ENCODE measurements around the gene UBE2F. TPM values are rescaled to one million over a fixed set of nuclear protein-coding genes. Genes with fewer than 3 reads are reported as not detected.

The UBE2F gene
- total RNA-seq, 1 experiment from 2014 or later: 62.1 TPM

DNA sequence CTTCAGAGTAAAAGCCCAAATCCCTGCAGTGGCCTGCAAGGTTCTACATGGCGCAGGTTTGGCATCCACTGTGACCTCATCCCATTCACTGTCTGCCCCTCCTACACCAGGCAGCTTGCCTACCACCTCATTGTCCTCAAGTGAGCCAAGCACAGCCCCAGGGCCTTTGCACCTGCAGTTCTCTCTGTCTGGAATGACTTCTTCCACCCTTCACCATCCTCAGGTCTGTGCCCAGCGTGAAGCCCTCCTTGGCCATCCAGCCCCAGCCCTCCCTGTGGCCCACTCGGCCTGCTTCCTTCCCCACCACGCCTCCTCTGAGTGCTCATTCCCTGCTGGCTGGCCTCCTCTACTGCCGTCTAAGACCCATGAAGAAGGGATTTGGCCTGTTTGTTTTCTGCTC is 32.6 kb upstream of the UBE2F start:
- WGBS (ENCODE audit: extremely low coverage, insufficient read length, low lambda C conversion rate): no CpG with 5 or more reads among the region's 5 CpGs
- no peak for DNase-seq

More for the DNA sequence above, 32.6 kb upstream of the UBE2F start:
- Histone ChIP-seq H4K91ac (ENCODE audit: insufficient read length, low read depth, low read length) (no peak overlapping the region), H3K23ac (ENCODE audit: insufficient read length, low read depth, low read length) (no peak overlapping the region), H2BK5ac (ENCODE audit: insufficient read length, low read length) (no peak overlapping the region), H4K20me1 (ENCODE audit: control insufficient read depth, insufficient read depth, insufficient read length) (no peaks in the 10 kb centered on the region), H3K79me1 (ENCODE audit: insufficient read depth, low read depth, low read length, poor library complexity, severe bottlenecking) (no peaks in the 10 kb centered on the region), H3K14ac (ENCODE audit: insufficient read depth, low read length) (no peak overlapping the region), H3K4ac (ENCODE audit: low read depth, low read length) (no peak overlapping the region), H3K23me2 (ENCODE audit: insufficient read length, low read depth, low read length, poor library complexity, severe bottlenecking) (no peaks in the 10 kb centered on the region), H3K79me2 (ENCODE audit: insufficient read depth, low read length) (no peaks in the 10 kb centered on the region), H3K27ac (ENCODE audit: insufficient read length, low read depth, low read length) (no peak overlapping the region), H3K27me3 (ENCODE audit: insufficient read depth, low read length) (no peaks in the 10 kb centered on the region), H2AK5ac (ENCODE audit: insufficient read length, low read length) (no peak overlapping the region), H4K8ac (replicated peaks; ENCODE audit: insufficient read length, low read depth, low read length) (no peak overlapping the region), H2AFZ (ENCODE audit: low read length) (no peak overlapping the region), H3K9me3 (ENCODE audit: control insufficient read depth, low read depth, low read length) (no peaks in the 10 kb centered on the region), H3T11ph (ENCODE audit: low read length) (no peak overlapping the region), H3K4me2 (ENCODE audit: insufficient read depth, insufficient read length, low read length) (no peak overlapping the region), H3K4me1 (ENCODE audit: insufficient read depth, low read length) (no peaks in the 10 kb centered on the region), H2BK15ac (ENCODE audit: low read depth, low read length) (no peak overlapping the region), H3K18ac (ENCODE audit: insufficient read length, low read depth, low read length) (no peak overlapping the region), H3K56ac (ENCODE audit: insufficient read length, low read depth, low read length) (no peak overlapping the region), H4K5ac (ENCODE audit: insufficient read length, low read depth, low read length) (no peak overlapping the region), H2BK20ac (ENCODE audit: low read depth, low read length, poor library complexity, severe bottlenecking) (no peak overlapping the region), H2BK12ac (ENCODE audit: insufficient read length, low read depth, low read length) (no peak overlapping the region), H2BK120ac (ENCODE audit: low read depth, low read length, poor library complexity, severe bottlenecking) (no peak overlapping the region), H3K9ac (ENCODE audit: extremely low read depth, insufficient read length, low read length) (no peak overlapping the region)
- TF ChIP-seq, protein P1, sequence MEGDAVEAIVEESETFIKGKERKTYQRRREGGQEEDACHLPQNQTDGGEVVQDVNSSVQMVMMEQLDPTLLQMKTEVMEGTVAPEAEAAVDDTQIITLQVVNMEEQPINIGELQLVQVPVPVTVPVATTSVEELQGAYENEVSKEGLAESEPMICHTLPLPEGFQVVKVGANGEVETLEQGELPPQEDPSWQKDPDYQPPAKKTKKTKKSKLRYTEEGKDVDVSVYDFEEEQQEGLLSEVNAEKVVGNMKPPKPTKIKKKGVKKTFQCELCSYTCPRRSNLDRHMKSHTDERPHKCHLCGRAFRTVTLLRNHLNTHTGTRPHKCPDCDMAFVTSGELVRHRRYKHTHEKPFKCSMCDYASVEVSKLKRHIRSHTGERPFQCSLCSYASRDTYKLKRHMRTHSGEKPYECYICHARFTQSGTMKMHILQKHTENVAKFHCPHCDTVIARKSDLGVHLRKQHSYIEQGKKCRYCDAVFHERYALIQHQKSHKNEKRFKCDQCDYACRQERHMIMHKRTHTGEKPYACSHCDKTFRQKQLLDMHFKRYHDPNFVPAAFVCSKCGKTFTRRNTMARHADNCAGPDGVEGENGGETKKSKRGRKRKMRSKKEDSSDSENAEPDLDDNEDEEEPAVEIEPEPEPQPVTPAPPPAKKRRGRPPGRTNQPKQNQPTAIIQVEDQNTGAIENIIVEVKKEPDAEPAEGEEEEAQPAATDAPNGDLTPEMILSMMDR (conservative IDR thresholded peaks at IDR 0.05): no peak
- Mint-ChIP-seq H3K36me3 (ENCODE audit: insufficient read depth in 1 of 3, low read depth in 3 of 3) (peaks cover 0 to 6% (median 6%) of the 10 kb centered on the region in 3 experiments; a peak in 4 of 7 replicates), H3K27ac (no peak overlapping the region; a peak in 1 of 7 replicates), H3K9me3 (peaks cover 9 to 10% of the 10 kb centered on the region in 2 experiments; a peak in 4 of 5 replicates), H3K4me3 (no peak overlapping the region), H3K4me1 (peaks cover 0 to 3% of the 10 kb centered on the region in 2 experiments; a peak in 1 of 4 replicates), H3K27me3 (ENCODE audit: low read depth) (peaks cover 4% of the 10 kb centered on the region)

Data from H9 (cell line).